ENCODE data around the gene TFDP1. TPM values are rescaled to one million over a fixed set of nuclear protein-coding genes. Genes with fewer than 3 reads are reported as not detected.

TFDP1 gene
- total and polyA plus RNA-seq, 5 donors from 2014 or later = 31.1 to 64.3 (median 39.8) TPM

GRCh38 chr13:113650731-113651148 lies 66.2 kb downstream of the TFDP1 start:
- Mint-ChIP-seq H3K4me3 (no peak overlapping the region), H3K27ac (no peak overlapping the region), H3K4me1 (peaks cover 0 to 7% (median 3%) of the 10 kb centered on the region in 4 donors), H3K9me3 (peaks cover 0 to 4% (median 0%) of the 10 kb centered on the region in 7 donors), H3K36me3 (no peaks in the 10 kb centered on the region), H3K27me3 (no peaks in the 10 kb centered on the region)
- Histone ChIP-seq H3K4me3 (ENCODE audit: low read depth, low read length) (no peak overlapping the region), H3K4me1 (ENCODE audit: control insufficient read depth, insufficient read depth, low read length, poor library complexity, severe bottlenecking) (no peaks in the 10 kb centered on the region), H3K27ac (ENCODE audit: insufficient read depth, low read length, poor library complexity, severe bottlenecking) (no peak overlapping the region), H3K9me3 (ENCODE audit: control insufficient read depth in 2 of 2, low read length in 2 of 2) (no peaks in the 10 kb centered on the region), H3K36me3 (ENCODE audit: control insufficient read depth, insufficient read depth, low read length) (no peaks in the 10 kb centered on the region), H3K27me3 (ENCODE audit: control insufficient read depth, insufficient read depth, low read length) (no peaks in the 10 kb centered on the region)
- no peak for DNase-seq
- no peak for ATAC-seq (ENCODE audit: low read depth in 2 of 2)

GRCh38 chr13:113651511-113652403 lies 67.2 kb downstream of the TFDP1 start:
- DNase-seq = no peak
- no peaks in the 10 kb centered on the region for H3K4me1 ChIP-seq (ENCODE audit: control insufficient read depth, insufficient read depth, low read length, poor library complexity, severe bottlenecking)
- no peaks in the 10 kb centered on the region for H3K9me3 ChIP-seq (ENCODE audit: control insufficient read depth in 2 of 2, low read length in 2 of 2)
- H3K36me3 ChIP-seq (ENCODE audit: control insufficient read depth, insufficient read depth, low read length) = no peaks in the 10 kb centered on the region
- Mint-ChIP-seq H3K4me1 (peaks cover 0 to 3% (median 0%) of the 10 kb centered on the region in 4 donors), H3K36me3 (no peaks in the 10 kb centered on the region), H3K4me3 (no peak overlapping the region), H3K27ac (no peak overlapping the region), H3K9me3 (no peaks in the 10 kb centered on the region), H3K27me3 (no peaks in the 10 kb centered on the region)
- H3K27ac ChIP-seq (ENCODE audit: insufficient read depth, low read length, poor library complexity, severe bottlenecking) = no peak overlapping the region
- ATAC-seq (ENCODE audit: low read depth in 2 of 2) = no peak
- no peaks in the 10 kb centered on the region for H3K27me3 ChIP-seq (ENCODE audit: control insufficient read depth, insufficient read depth, low read length)
- no peak overlapping the region for H3K4me3 ChIP-seq (ENCODE audit: low read depth, low read length)

- no peak for DNase-seq
- no peak overlapping the region for H3K4me3 Mint-ChIP-seq
- no peaks in the 10 kb centered on the region for H3K36me3 Mint-ChIP-seq
Observed at GRCh38 chr13:113652404-113653263, 68.1 kb downstream of the TFDP1 start.

GRCh38 chr13:113653264-113654174 lies 69.0 kb downstream of the TFDP1 start:
- Mint-ChIP-seq H3K27me3 (no peaks in the 10 kb centered on the region), H3K9me3 (no peaks in the 10 kb centered on the region), H3K4me3 (no peak overlapping the region), H3K4me1 (no peaks in the 10 kb centered on the region), H3K27ac (no peak overlapping the region), H3K36me3 (no peaks in the 10 kb centered on the region)
- Histone ChIP-seq H3K4me1 (ENCODE audit: control insufficient read depth, insufficient read depth, low read length, poor library complexity, severe bottlenecking) (no peaks in the 10 kb centered on the region), H3K36me3 (ENCODE audit: control insufficient read depth, insufficient read depth, low read length) (no peaks in the 10 kb centered on the region), H3K9me3 (ENCODE audit: control insufficient read depth in 2 of 2, low read length in 2 of 2) (no peaks in the 10 kb centered on the region), H3K27me3 (ENCODE audit: control insufficient read depth, insufficient read depth, low read length) (no peaks in the 10 kb centered on the region), H3K27ac (ENCODE audit: insufficient read depth, low read length, poor library complexity, severe bottlenecking) (no peak overlapping the region), H3K4me3 (ENCODE audit: low read depth, low read length) (no peak overlapping the region)
- no peak for DNase-seq
- no peak for ATAC-seq (ENCODE audit: low read depth in 2 of 2)

More at GRCh38 chr13:113652404-113653263, 68.1 kb downstream of the TFDP1 start:
- Mint-ChIP-seq H3K4me1 (no peaks in the 10 kb centered on the region), H3K9me3 (no peaks in the 10 kb centered on the region), H3K27me3 (no peaks in the 10 kb centered on the region), H3K27ac (no peak overlapping the region)
- Histone ChIP-seq H3K36me3 (ENCODE audit: control insufficient read depth, insufficient read depth, low read length) (no peaks in the 10 kb centered on the region), H3K4me3 (ENCODE audit: low read depth, low read length) (no peak overlapping the region), H3K9me3 (ENCODE audit: control insufficient read depth in 2 of 2, low read length in 2 of 2) (no peaks in the 10 kb centered on the region), H3K27me3 (ENCODE audit: control insufficient read depth, insufficient read depth, low read length) (no peaks in the 10 kb centered on the region), H3K4me1 (ENCODE audit: control insufficient read depth, insufficient read depth, low read length, poor library complexity, severe bottlenecking) (no peaks in the 10 kb centered on the region), H3K27ac (ENCODE audit: insufficient read depth, low read length, poor library complexity, severe bottlenecking) (no peak overlapping the region)
- no peak for ATAC-seq (ENCODE audit: low read depth in 2 of 2)

- no peak overlapping the region for H3K27ac Mint-ChIP-seq
- H3K27me3 ChIP-seq (ENCODE audit: control insufficient read depth, insufficient read depth, low read length) = no peaks in the 10 kb centered on the region
- no peak for DNase-seq
- no peak for ATAC-seq (ENCODE audit: low read depth in 2 of 2)
- H3K9me3 Mint-ChIP-seq = no peaks in the 10 kb centered on the region
- H3K36me3 ChIP-seq (ENCODE audit: control insufficient read depth, insufficient read depth, low read length) = no peaks in the 10 kb centered on the region
- H3K9me3 ChIP-seq (ENCODE audit: control insufficient read depth in 2 of 2, low read length in 2 of 2) = no peaks in the 10 kb centered on the region
- no peaks in the 10 kb centered on the region for H3K4me1 ChIP-seq (ENCODE audit: control insufficient read depth, insufficient read depth, low read length, poor library complexity, severe bottlenecking)
- H3K4me3 Mint-ChIP-seq = no peak overlapping the region
- H3K4me3 ChIP-seq (ENCODE audit: low read depth, low read length) = no peak overlapping the region
- no peaks in the 10 kb centered on the region for H3K36me3 Mint-ChIP-seq
- H3K4me1 Mint-ChIP-seq = no peaks in the 10 kb centered on the region
- H3K27ac ChIP-seq (ENCODE audit: insufficient read depth, low read length, poor library complexity, severe bottlenecking) = no peak overlapping the region
- H3K27me3 Mint-ChIP-seq = peaks cover 3% of the 10 kb centered on the region
Observed at GRCh38 chr13:113654175-113654560, 69.6 kb downstream of the TFDP1 start.

GRCh38 chr13:113654591-113655345 lies 70.2 kb downstream of the TFDP1 start:
- Mint-ChIP-seq H3K27ac (no peak overlapping the region), H3K27me3 (peaks cover 4% of the 10 kb centered on the region), H3K4me1 (no peaks in the 10 kb centered on the region), H3K9me3 (no peaks in the 10 kb centered on the region), H3K36me3 (no peaks in the 10 kb centered on the region), H3K4me3 (no peak overlapping the region)
- H3K9me3 ChIP-seq (ENCODE audit: control insufficient read depth in 2 of 2, low read length in 2 of 2) = no peaks in the 10 kb centered on the region
- no peak overlapping the region for H3K27ac ChIP-seq (ENCODE audit: insufficient read depth, low read length, poor library complexity, severe bottlenecking)
- no peaks in the 10 kb centered on the region for H3K27me3 ChIP-seq (ENCODE audit: control insufficient read depth, insufficient read depth, low read length)
- H3K4me3 ChIP-seq (ENCODE audit: low read depth, low read length) = no peak overlapping the region
- DNase-seq (no peak), ATAC-seq (ENCODE audit: low read depth in 2 of 2) (no peak)
- H3K36me3 ChIP-seq (ENCODE audit: control insufficient read depth, insufficient read depth, low read length) = no peaks in the 10 kb centered on the region
- no peaks in the 10 kb centered on the region for H3K4me1 ChIP-seq (ENCODE audit: control insufficient read depth, insufficient read depth, low read length, poor library complexity, severe bottlenecking)

All from CD4-positive, CD25-positive, alpha-beta regulatory T cell (primary cell).